PFSK-1 (cell line): ENCODE measurements around the gene ALG14.

Source experiments
- FOXP2 ChIP-seq: optimal IDR thresholded peaks from 2 replicates; pipeline ENCODE3; 2011; ENCODE audit warnings: borderline replicate concordance, control low read depth, inconsistent platforms; ENCODE audit not compliant: insufficient read depth; ENCODE audit errors: extremely low read length, extremely low read depth
- POLR2AphosphoS5 ChIP-seq: IDR thresholded peaks from 2 replicates; pipeline ENCODE4 v1.6.1; 2012; ENCODE audit warnings: low read depth, mild to moderate bottlenecking, control low read depth, low read length, moderate library complexity
- REST ChIP-seq, 2 experiments: IDR thresholded peaks; 2 replicates each; pipeline versions ENCODE4 v1.6.1 to v1.8.0; 2011 to 2012; ENCODE audit warnings: low read depth in 2 of 2, low read length in 2 of 2, control low read depth in 1 of 2, inconsistent platforms in 1 of 2, mild to moderate bottlenecking in 1 of 2, moderate library complexity in 1 of 2; ENCODE audit not compliant: insufficient read depth in 1 of 2
- SIN3A ChIP-seq: IDR thresholded peaks from 2 replicates; pipeline ENCODE4 v1.6.1; 2012; ENCODE audit warnings: mild to moderate bottlenecking, low read length, moderate library complexity, borderline replicate concordance; ENCODE audit not compliant: insufficient read depth
- TAF1 ChIP-seq: IDR thresholded peaks from 2 replicates; pipeline ENCODE4 v1.6.1; 2012; ENCODE audit warnings: low read length, control low read depth, borderline replicate concordance; ENCODE audit not compliant: insufficient read depth

Gene ALG14

GRCh38 chr1:95073446-95073845, 695 bp upstream of the ALG14 start:
- TF ChIP-seq SIN3A: no peak
- no peak for TF ChIP-seq REST (IDR thresholded peaks at IDR 0.05; ENCODE audit: insufficient read depth in 1 of 2, low read depth in 2 of 2, low read length in 2 of 2)
- TF ChIP-seq TAF1: no peak
- TF ChIP-seq POLR2AphosphoS5: no peak
- TF ChIP-seq FOXP2: no peak

- TF ChIP-seq POLR2AphosphoS5: no peak
- TF ChIP-seq SIN3A: no peak
- no peak for TF ChIP-seq REST (IDR thresholded peaks at IDR 0.05; ENCODE audit: insufficient read depth in 1 of 2, low read depth in 2 of 2, low read length in 2 of 2)
- no peak for TF ChIP-seq FOXP2
- no peak for TF ChIP-seq TAF1
Measured at GRCh38 chr1:95072117-95072516, 634 bp downstream of the ALG14 start.

- TF ChIP-seq TAF1: no peak
- no peak for TF ChIP-seq REST (IDR thresholded peaks at IDR 0.05; ENCODE audit: insufficient read depth in 1 of 2, low read depth in 2 of 2, low read length in 2 of 2)
- TF ChIP-seq POLR2AphosphoS5: no peak
- no peak for TF ChIP-seq FOXP2
- TF ChIP-seq SIN3A: no peak
Measured at GRCh38 chr1:95071539-95071938, 1.2 kb downstream of the ALG14 start.

GRCh38 chr1:95069710-95070093, 3.0 kb downstream of the ALG14 start:
- TF ChIP-seq REST (IDR thresholded peaks at IDR 0.05; ENCODE audit: insufficient read depth in 1 of 2, low read depth in 2 of 2, low read length in 2 of 2) (no peak), FOXP2 (no peak), POLR2AphosphoS5 (no peak), TAF1 (no peak), SIN3A (no peak)

- TF ChIP-seq TAF1: no peak
- no peak for TF ChIP-seq FOXP2
- no peak for TF ChIP-seq REST (IDR thresholded peaks at IDR 0.05; ENCODE audit: insufficient read depth in 1 of 2, low read depth in 2 of 2, low read length in 2 of 2)
- no peak for TF ChIP-seq SIN3A
- TF ChIP-seq POLR2AphosphoS5: no peak
Measured at GRCh38 chr1:95068956-95069709, 3.6 kb downstream of the ALG14 start.
